Measurements from ENCODE around the gene NT5M. TPM values are rescaled to one million over a fixed set of nuclear protein-coding genes. Genes with fewer than 3 reads are reported as not detected.

NT5M gene
- total RNA-seq, 4 donors from 2014 or later: 0.68 to 4.2 (median 1.7) TPM; not detected in 1

- H3K36me3 ChIP-seq: no peaks in the 10 kb centered on the region
- H3K4me1 ChIP-seq: no peaks in the 10 kb centered on the region
- DNase-seq: peak; percentile 70
- no peak overlapping the region for H3K27ac ChIP-seq
- intact Hi-C loops (cut with DNase I; ENCODE audit: low total_unique reads) (no loop called here), in situ Hi-C loops (cut with MboI; ENCODE audit: low pct_ligation_motif_present in 1 of 4, low pct_unique_long_range_greater_than_20kb in 1 of 4, low sequenced_read_pairs in 3 of 4) (loop anchor here in 3 of 4 donors (25.0 kb wide), 2 partner anchors 301 to 326 kb away; no protein-coding TSS in a partner anchor)
- TF ChIP-seq EP300 (IDR thresholded peaks at IDR 0.05; ENCODE audit: low read depth) (no peak), POLR2A (IDR thresholded peaks at IDR 0.05) (no peak), CTCF (IDR thresholded peaks at IDR 0.05) (peak; percentile 43 to 68 (median 56)), POLR2AphosphoS5 (IDR thresholded peaks at IDR 0.05) (no peak)
- H3K4me3 ChIP-seq: no peak overlapping the region
- H3K9me3 ChIP-seq: no peaks in the 10 kb centered on the region
- WGBS, 2 donors (ENCODE audit: low coverage in 1 of 2): 59 to 84% methylated on average over 3 to 12 of the region's 12 CpGs
- H3K27me3 ChIP-seq: no peaks in the 10 kb centered on the region
These were observed 10.3 kb downstream of the NT5M start for GRCh38 chr17:17313350-17313991.

GRCh38 chr17:17314501-17315071 lies 11.4 kb downstream of the NT5M start:
- WGBS, 2 donors (ENCODE audit: low coverage in 1 of 2): 56 to 61% methylated on average over 3 to 5 of the region's 5 CpGs
- intact Hi-C loops (cut with DNase I; ENCODE audit: low total_unique reads): no loop called here

GRCh38 chr17:17315142-17315821 lies 12.1 kb downstream of the NT5M start:
- Histone ChIP-seq H3K9me3 (no peaks in the 10 kb centered on the region), H3K4me3 (no peak overlapping the region), H3K27ac (peak overlapping the region in 1 of 4 donors; percentile 23), H3K4me1 (no peaks in the 10 kb centered on the region), H3K36me3 (no peaks in the 10 kb centered on the region), H3K27me3 (no peaks in the 10 kb centered on the region)
- DNase-seq: no peak
- WGBS, 2 donors (ENCODE audit: low coverage in 1 of 2): 58 to 68% methylated on average over 5 to 6 of the region's 6 CpGs
- in situ Hi-C loops (cut with MboI; ENCODE audit: low pct_ligation_motif_present in 1 of 4, low pct_unique_long_range_greater_than_20kb in 1 of 4, low sequenced_read_pairs in 3 of 4) (loop anchor here in 3 of 4 donors (25.0 kb wide), 2 partner anchors 303 to 328 kb away; no protein-coding TSS in a partner anchor), intact Hi-C loops (cut with DNase I; ENCODE audit: low total_unique reads) (no loop called here)
- TF ChIP-seq POLR2A (IDR thresholded peaks at IDR 0.05) (no peak), POLR2AphosphoS5 (IDR thresholded peaks at IDR 0.05) (no peak), CTCF (IDR thresholded peaks at IDR 0.05) (no peak), EP300 (IDR thresholded peaks at IDR 0.05; ENCODE audit: low read depth) (no peak)

More at GRCh38 chr17:17314501-17315071, 11.4 kb downstream of the NT5M start:
- in situ Hi-C loops (cut with MboI; ENCODE audit: low pct_ligation_motif_present in 1 of 4, low pct_unique_long_range_greater_than_20kb in 1 of 4, low sequenced_read_pairs in 3 of 4): loop anchor here in 3 of 4 donors (25.0 kb wide), 2 partner anchors 302 to 327 kb away; no protein-coding TSS in a partner anchor
- DNase-seq: no peak
- H3K27ac ChIP-seq: peak overlapping the region in 1 of 4 donors; percentile 23
- no peaks in the 10 kb centered on the region for H3K4me1 ChIP-seq
- TF ChIP-seq CTCF (IDR thresholded peaks at IDR 0.05): no peak
- no peak for TF ChIP-seq POLR2AphosphoS5 (IDR thresholded peaks at IDR 0.05)
- TF ChIP-seq EP300 (IDR thresholded peaks at IDR 0.05; ENCODE audit: low read depth): no peak
- no peak for TF ChIP-seq POLR2A (IDR thresholded peaks at IDR 0.05)
- no peaks in the 10 kb centered on the region for H3K27me3 ChIP-seq
- no peaks in the 10 kb centered on the region for H3K36me3 ChIP-seq
- H3K4me3 ChIP-seq: no peak overlapping the region
- no peaks in the 10 kb centered on the region for H3K9me3 ChIP-seq

Measured in transverse colon (tissue), 4 donors.